SK-N-SH (cell line): ENCODE measurements around the gene NSRP1.

Source experiments
- CHD2 ChIP-seq: fragments of 150-350 bp; IDR thresholded peaks from 2 replicates; pipeline ENCODE4 v1.6.1; 2018; ENCODE audit warnings: low read length; ENCODE audit not compliant: partially characterized antibody
- CTCF ChIP-seq: fragments of 200-600 bp; sonication (generic); IDR thresholded peaks from 2 replicates; pipeline ENCODE4 v1.6.1; 2017; ENCODE audit warnings: antibody characterized with exemption, mild to moderate bottlenecking, moderate library complexity
- EZH2phosphoT487 ChIP-seq: fragments of 200-600 bp; sonication (generic); IDR thresholded peaks from 2 replicates; pipeline ENCODE4 v1.6.1; 2017; ENCODE audit warnings: low read depth, mixed run types, mild to moderate bottlenecking, antibody characterized with exemption, moderate library complexity, borderline replicate concordance
- MXI1 ChIP-seq: IDR thresholded peaks from 2 replicates; pipeline ENCODE4 v1.6.1; 2012; ENCODE audit warnings: mild to moderate bottlenecking, low read depth, low read length, improper control_type of control experiment

- TF ChIP-seq CTCF (no peak), CHD2 (no peak), EZH2phosphoT487 (no peak), MXI1 (no peak)
Observed at GRCh38 chr17:30068465-30068864, 48.2 kb upstream of the NSRP1 start.
